Measurements from ENCODE around the gene WWC2.

DNA sequence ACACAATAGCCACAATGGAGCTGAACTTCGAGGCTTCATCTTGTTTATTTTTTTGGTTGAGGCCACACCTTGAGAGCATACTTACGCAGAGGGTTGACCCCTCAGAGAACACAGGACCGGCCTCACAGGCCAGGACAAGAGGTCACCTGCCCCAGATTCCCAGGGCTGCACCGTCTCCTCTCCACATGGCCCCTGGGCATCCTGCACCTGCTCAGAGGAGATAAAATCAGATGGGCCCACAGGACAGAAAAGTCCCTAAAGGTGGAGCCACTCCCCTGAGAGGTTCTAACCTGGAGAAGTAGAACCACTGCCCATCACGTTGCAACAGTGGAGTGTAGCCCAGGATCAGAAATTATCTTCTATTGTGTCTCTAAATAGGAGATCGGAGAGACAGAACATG, 224.2 kb downstream of the WWC2 start:
- TF ChIP-seq, protein P1, sequence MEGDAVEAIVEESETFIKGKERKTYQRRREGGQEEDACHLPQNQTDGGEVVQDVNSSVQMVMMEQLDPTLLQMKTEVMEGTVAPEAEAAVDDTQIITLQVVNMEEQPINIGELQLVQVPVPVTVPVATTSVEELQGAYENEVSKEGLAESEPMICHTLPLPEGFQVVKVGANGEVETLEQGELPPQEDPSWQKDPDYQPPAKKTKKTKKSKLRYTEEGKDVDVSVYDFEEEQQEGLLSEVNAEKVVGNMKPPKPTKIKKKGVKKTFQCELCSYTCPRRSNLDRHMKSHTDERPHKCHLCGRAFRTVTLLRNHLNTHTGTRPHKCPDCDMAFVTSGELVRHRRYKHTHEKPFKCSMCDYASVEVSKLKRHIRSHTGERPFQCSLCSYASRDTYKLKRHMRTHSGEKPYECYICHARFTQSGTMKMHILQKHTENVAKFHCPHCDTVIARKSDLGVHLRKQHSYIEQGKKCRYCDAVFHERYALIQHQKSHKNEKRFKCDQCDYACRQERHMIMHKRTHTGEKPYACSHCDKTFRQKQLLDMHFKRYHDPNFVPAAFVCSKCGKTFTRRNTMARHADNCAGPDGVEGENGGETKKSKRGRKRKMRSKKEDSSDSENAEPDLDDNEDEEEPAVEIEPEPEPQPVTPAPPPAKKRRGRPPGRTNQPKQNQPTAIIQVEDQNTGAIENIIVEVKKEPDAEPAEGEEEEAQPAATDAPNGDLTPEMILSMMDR (IDR thresholded peaks at IDR 0.05): no peak
- TF ChIP-seq POLR2AphosphoS5 (IDR thresholded peaks at IDR 0.05): no peak

All from esophagus muscularis mucosa (tissue), 3 donors.